ENCODE data around the gene MAP3K1. TPM values are rescaled to one million over a fixed set of nuclear protein-coding genes. Genes with fewer than 3 reads are reported as not detected.

The MAP3K1 gene
- total and polyA plus RNA-seq, 7 donors = 3.0 to 12.5 (median 8.4) TPM

GRCh38 chr5:56808211-56808610, 7.1 kb upstream of the MAP3K1 start:
- 91 to 96% methylated on average over 4 of the region's 4 CpGs for WGBS, 2 donors
- no peaks in the 10 kb centered on the region for H3K9me3 ChIP-seq
- H3K4me1 ChIP-seq = no peaks in the 10 kb centered on the region
- intact Hi-C loops (cut with DNase I) = no loop called here
- no peak overlapping the region for H3K4me3 ChIP-seq
- no peak for DNase-seq
- H3K27ac ChIP-seq = no peak overlapping the region
- TF ChIP-seq POLR2A (IDR thresholded peaks at IDR 0.05) = no peak
- TF ChIP-seq CTCF (IDR thresholded peaks at IDR 0.05) = no peak
- no peak for TF ChIP-seq POLR2AphosphoS5 (IDR thresholded peaks at IDR 0.05)
- no peak for TF ChIP-seq EP300 (IDR thresholded peaks at IDR 0.05)
- no peaks in the 10 kb centered on the region for H3K36me3 ChIP-seq
- no peaks in the 10 kb centered on the region for H3K27me3 ChIP-seq

GRCh38 chr5:56810826-56811225, 4.5 kb upstream of the MAP3K1 start:
- TF ChIP-seq POLR2AphosphoS5 (IDR thresholded peaks at IDR 0.05) (no peak), EP300 (IDR thresholded peaks at IDR 0.05) (no peak), POLR2A (IDR thresholded peaks at IDR 0.05) (no peak), CTCF (IDR thresholded peaks at IDR 0.05) (no peak)
- no peak for DNase-seq
- Histone ChIP-seq H3K4me1 (no peaks in the 10 kb centered on the region), H3K4me3 (no peak overlapping the region), H3K9me3 (no peaks in the 10 kb centered on the region), H3K27ac (no peak overlapping the region), H3K36me3 (no peaks in the 10 kb centered on the region), H3K27me3 (no peaks in the 10 kb centered on the region)
- intact Hi-C loops (cut with DNase I) = loop anchor here (10.0 kb wide), 2 partner anchors 326 to 816 kb away; partner anchors contain the start of gene IL6ST
- whole genome bisulfite sequencing, 2 donors = 30 to 77% methylated on average over 1 of the region's 1 CpG

- no peak for TF ChIP-seq EP300 (IDR thresholded peaks at IDR 0.05)
- TF ChIP-seq POLR2AphosphoS5 (IDR thresholded peaks at IDR 0.05) = no peak
- no peak for TF ChIP-seq CTCF (IDR thresholded peaks at IDR 0.05)
- TF ChIP-seq POLR2A (IDR thresholded peaks at IDR 0.05) = no peak
- WGBS, 2 donors = 79 to 87% methylated on average over 1 of the region's 1 CpG
- intact Hi-C loops (cut with DNase I) = loop anchor here (10.0 kb wide), 2 partner anchors 327 to 817 kb away; partner anchors contain the start of gene IL6ST
These were observed 3.2 kb upstream of the MAP3K1 start for GRCh38 chr5:56812110-56812509.

GRCh38 chr5:56813302-56813701, 2.0 kb upstream of the MAP3K1 start:
- Histone ChIP-seq H3K27me3 (no peaks in the 10 kb centered on the region), H3K27ac (no peak overlapping the region), H3K4me1 (peaks cover 0 to 9% (median 3%) of the 10 kb centered on the region in 4 donors), H3K4me3 (no peak overlapping the region), H3K36me3 (no peaks in the 10 kb centered on the region), H3K9me3 (no peaks in the 10 kb centered on the region)
- no peak for TF ChIP-seq POLR2A (IDR thresholded peaks at IDR 0.05)
- TF ChIP-seq POLR2AphosphoS5 (IDR thresholded peaks at IDR 0.05) = no peak
- TF ChIP-seq CTCF (IDR thresholded peaks at IDR 0.05) = no peak
- TF ChIP-seq EP300 (IDR thresholded peaks at IDR 0.05) = no peak
- no peak for DNase-seq
- 80 to 88% methylated on average over 4 of the region's 4 CpGs for WGBS, 2 donors
- intact Hi-C loops (cut with DNase I) = loop anchor here (10.0 kb wide), 2 partner anchors 329 to 819 kb away; partner anchors contain the start of gene IL6ST

More at GRCh38 chr5:56812110-56812509, 3.2 kb upstream of the MAP3K1 start:
- no peak for DNase-seq
- Histone ChIP-seq H3K27ac (no peak overlapping the region), H3K4me1 (peaks cover 0 to 5% (median 1%) of the 10 kb centered on the region in 4 donors), H3K4me3 (no peak overlapping the region), H3K36me3 (no peaks in the 10 kb centered on the region), H3K9me3 (no peaks in the 10 kb centered on the region), H3K27me3 (no peaks in the 10 kb centered on the region)
